Neural cell (in vitro differentiated cells): Measurements from ENCODE around the gene ALG6. TPM values are rescaled to one million over a fixed set of nuclear protein-coding genes. Genes with fewer than 3 reads are reported as not detected.

Source experiments
- H2AFZ ChIP-seq: fragments of 200-600, 300-800 bp; sonication (generic), shearing (Covaris generic); 2 replicates; pipeline ENCODE4 v1.6.0; 2014; ENCODE audit warnings: low read depth, mild to moderate bottlenecking, antibody characterized with exemption, low read length, moderate library complexity
- H3F3A ChIP-seq: fragments of 200-600 bp; shearing (Covaris generic); 2 replicates; pipeline ENCODE4 v1.6.1; 2016; ENCODE audit warnings: mild to moderate bottlenecking, moderate library complexity, mixed read lengths, antibody characterized with exemption, low read length; ENCODE audit not compliant: insufficient read depth, poor library complexity, severe bottlenecking
- H3K27ac ChIP-seq: fragments of 200-600, 300-800 bp; sonication (generic), shearing (Covaris generic); 2 replicates; pipeline ENCODE4 v1.5.1; 2014; ENCODE audit warnings: mild to moderate bottlenecking, low read length, moderate library complexity
- H3K27me3 ChIP-seq: fragments of 300-800, 200-600 bp; sonication (generic), shearing (Covaris generic); 2 replicates; pipeline ENCODE4 v1.6.0; 2014; ENCODE audit warnings: mild to moderate bottlenecking, low read depth, low read length, moderate library complexity; ENCODE audit not compliant: insufficient read depth
- H3K36me3 ChIP-seq: fragments of 300-800, 200-600 bp; sonication (generic), shearing (Covaris generic); 2 replicates; pipeline ENCODE4 v1.5.1; 2014; ENCODE audit warnings: mild to moderate bottlenecking, antibody characterized with exemption, low read length, moderate library complexity; ENCODE audit not compliant: insufficient read depth
- H3K4me2 ChIP-seq: fragments of 300-800, 200-600 bp; sonication (generic), shearing (Covaris generic); 2 replicates; pipeline ENCODE4 v1.6.0; 2014; ENCODE audit warnings: mild to moderate bottlenecking, low read length
- H3K4me3 ChIP-seq: fragments of 300-800, 200-600 bp; sonication (generic), shearing (Covaris generic); 2 replicates; pipeline ENCODE4 v1.5.1; 2014; ENCODE audit warnings: mild to moderate bottlenecking, low read length, moderate library complexity
- H3K79me2 ChIP-seq: fragments of 200-600 bp; shearing (Covaris generic); replicated peaks from 2 replicates; pipeline ENCODE4 v1.6.0; 2014; ENCODE audit warnings: mild to moderate bottlenecking, low read length, moderate library complexity; ENCODE audit not compliant: insufficient read depth
- H3K9ac ChIP-seq: fragments of 300-800, 200-600 bp; sonication (generic), shearing (Covaris generic); 2 replicates; pipeline ENCODE4 v1.6.1; 2016; ENCODE audit warnings: mild to moderate bottlenecking, low read length, mixed read lengths
- H3K9me2 ChIP-seq: fragments of 200-600 bp; shearing (Covaris generic); 2 replicates; pipeline ENCODE4 v1.6.1; 2016; ENCODE audit warnings: mild to moderate bottlenecking, low read length, mixed read lengths; ENCODE audit not compliant: insufficient read depth
- H3K9me3 ChIP-seq: fragments of 200-600, 300-800 bp; sonication (generic), shearing (Covaris generic); 2 replicates; pipeline ENCODE4 v1.6.1; 2016; ENCODE audit warnings: mild to moderate bottlenecking, mixed run types, low read length, moderate library complexity, mixed read lengths
- H4K20me1 ChIP-seq: fragments of 200-600 bp; shearing (Covaris generic); 2 replicates; pipeline ENCODE4 v1.6.1; 2016; ENCODE audit warnings: mild to moderate bottlenecking, mixed run types; ENCODE audit not compliant: insufficient read depth
- CTCF ChIP-seq: fragments of 450-650 bp; IDR thresholded peaks from 2 replicates; pipeline ENCODE4 v1.5.1; 2014; ENCODE audit warnings: antibody characterized with exemption, mild to moderate bottlenecking, moderate library complexity; ENCODE audit not compliant: poor library complexity, severe bottlenecking
- EP300 ChIP-seq: fragments of 450-650 bp; conservative IDR thresholded peaks from 2 replicates; pipeline ENCODE4 v1.6.1; 2014; ENCODE audit warnings: antibody characterized with exemption, mild to moderate bottlenecking, moderate library complexity; ENCODE audit not compliant: poor library complexity, severe bottlenecking
- EZH2 ChIP-seq: fragments of 200-600, 300-800 bp; shearing (Covaris generic), sonication (generic); IDR thresholded peaks from 2 replicates; pipeline ENCODE4 v1.6.1; 2014; ENCODE audit warnings: antibody characterized with exemption, low read length, borderline replicate concordance, mild to moderate bottlenecking; ENCODE audit not compliant: insufficient read depth, poor library complexity, severe bottlenecking
- MXI1 ChIP-seq: fragments of 450-650 bp; conservative IDR thresholded peaks from 2 replicates; pipeline ENCODE4 v1.6.1; 2014; ENCODE audit warnings: antibody characterized with exemption, mild to moderate bottlenecking; ENCODE audit not compliant: poor library complexity, severe bottlenecking
- POLR2AphosphoS5 ChIP-seq: IDR thresholded peaks from 2 replicates; pipeline ENCODE4 v1.6.1; 2012
- RAD21 ChIP-seq: fragments of 450-650 bp; conservative IDR thresholded peaks from 2 replicates; pipeline ENCODE4 v1.6.1; 2014; ENCODE audit warnings: antibody characterized with exemption, mild to moderate bottlenecking, moderate library complexity
- REST ChIP-seq: IDR thresholded peaks from 2 replicates; pipeline ENCODE4 v1.6.1; 2012; ENCODE audit warnings: borderline replicate concordance
- SMC3 ChIP-seq: fragments of 450-650 bp; conservative IDR thresholded peaks from 2 replicates; pipeline ENCODE4 v1.6.1; 2014; ENCODE audit warnings: antibody characterized with exemption, mild to moderate bottlenecking, moderate library complexity; ENCODE audit not compliant: poor library complexity
- TAF1 ChIP-seq: IDR thresholded peaks from 2 replicates; pipeline ENCODE4 v1.6.1; 2012; ENCODE audit warnings: low read depth
- polyA plus RNA-seq: library from polyadenylated mRNA; depleted of rRNA; stranded (reverse); fragments of >200 nt; gene quantifications from 2 replicates; pipeline ENCODE4 v1.2.3, GENCODE V29; 2014

Gene ALG6
- polyA plus RNA-seq, 1 donor from 2014 or later: 46.8 TPM

- H4K20me1 ChIP-seq: no peaks in the 10 kb centered on the region
- H3K36me3 ChIP-seq: no peaks in the 10 kb centered on the region
- no peak overlapping the region for H3K4me2 ChIP-seq
- H3F3A ChIP-seq: no peaks in the 10 kb centered on the region
- no peak overlapping the region for H3K27ac ChIP-seq
- H3K9me3 ChIP-seq: no peaks in the 10 kb centered on the region
- no peak overlapping the region for H2AFZ ChIP-seq
- TF ChIP-seq POLR2AphosphoS5: no peak
- TF ChIP-seq CTCF: no peak
- TF ChIP-seq EP300: no peak
- no peak for TF ChIP-seq MXI1
- TF ChIP-seq SMC3: no peak
- no peak for TF ChIP-seq TAF1
- TF ChIP-seq REST: no peak
- no peak for TF ChIP-seq RAD21
- H3K4me3 ChIP-seq: no peak overlapping the region
- H3K27me3 ChIP-seq: peaks cover 98% of the 10 kb centered on the region
- no peak overlapping the region for H3K9ac ChIP-seq
- no peaks in the 10 kb centered on the region for H3K79me2 ChIP-seq
- H3K9me2 ChIP-seq: no peaks in the 10 kb centered on the region
Observed at GRCh38 chr1:63324779-63325119, 42.7 kb upstream of the ALG6 start.

- H3K4me3 ChIP-seq: no peak overlapping the region
Observed at GRCh38 chr1:63325279-63325985, 42.0 kb upstream of the ALG6 start.

More at GRCh38 chr1:63325279-63325985, 42.0 kb upstream of the ALG6 start:
- Histone ChIP-seq H3K27ac (no peak overlapping the region), H3K9me2 (no peaks in the 10 kb centered on the region), H3K36me3 (no peaks in the 10 kb centered on the region), H3K27me3 (peaks cover 98% of the 10 kb centered on the region), H3K9me3 (no peaks in the 10 kb centered on the region), H3K79me2 (no peaks in the 10 kb centered on the region), H3F3A (no peaks in the 10 kb centered on the region), H2AFZ (no peak overlapping the region), H3K4me2 (no peak overlapping the region), H4K20me1 (no peaks in the 10 kb centered on the region), H3K9ac (no peak overlapping the region)
- no peak for TF ChIP-seq SMC3
- TF ChIP-seq EP300: no peak
- TF ChIP-seq CTCF: no peak
- TF ChIP-seq POLR2AphosphoS5: no peak
- TF ChIP-seq MXI1: no peak
- no peak for TF ChIP-seq EZH2
- no peak for TF ChIP-seq TAF1
- TF ChIP-seq REST: no peak
- no peak for TF ChIP-seq RAD21
